ENCODE data around the gene SLCO3A1.

SLCO3A1 gene

GRCh38 chr15:91973481-91973880 is 120.0 kb downstream of the SLCO3A1 start:
- no peak for DNase-seq

DNA sequence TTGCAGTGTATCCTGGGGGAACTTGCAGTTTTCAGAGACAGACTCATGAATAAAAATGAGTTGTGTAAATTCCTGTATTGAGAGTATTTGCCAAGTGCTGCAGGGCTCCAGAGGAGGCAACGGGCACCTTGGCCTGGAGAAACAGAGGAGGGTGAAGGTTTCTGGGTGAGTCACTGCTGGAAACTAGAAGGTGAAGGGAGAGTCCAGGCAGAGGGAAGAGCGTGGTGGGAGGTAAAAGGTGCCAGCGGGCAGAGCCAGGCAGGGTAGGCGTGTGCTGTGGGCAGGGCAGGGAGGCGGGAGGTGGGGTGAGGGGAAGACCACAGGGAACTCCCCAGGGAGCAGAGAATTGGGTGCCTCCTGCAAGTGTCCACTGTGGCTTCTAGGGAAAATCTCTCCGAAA is 120.8 kb downstream of the SLCO3A1 start:
- DNase-seq = no peak

GRCh38 chr15:91975241-91975978 is 121.9 kb downstream of the SLCO3A1 start:
- no peak for DNase-seq

GRCh38 chr15:91976966-91977365 is 123.5 kb downstream of the SLCO3A1 start:
- DNase-seq = no peak

GRCh38 chr15:91980502-91981267 is 127.2 kb downstream of the SLCO3A1 start:
- DNase-seq = no peak

DNA sequence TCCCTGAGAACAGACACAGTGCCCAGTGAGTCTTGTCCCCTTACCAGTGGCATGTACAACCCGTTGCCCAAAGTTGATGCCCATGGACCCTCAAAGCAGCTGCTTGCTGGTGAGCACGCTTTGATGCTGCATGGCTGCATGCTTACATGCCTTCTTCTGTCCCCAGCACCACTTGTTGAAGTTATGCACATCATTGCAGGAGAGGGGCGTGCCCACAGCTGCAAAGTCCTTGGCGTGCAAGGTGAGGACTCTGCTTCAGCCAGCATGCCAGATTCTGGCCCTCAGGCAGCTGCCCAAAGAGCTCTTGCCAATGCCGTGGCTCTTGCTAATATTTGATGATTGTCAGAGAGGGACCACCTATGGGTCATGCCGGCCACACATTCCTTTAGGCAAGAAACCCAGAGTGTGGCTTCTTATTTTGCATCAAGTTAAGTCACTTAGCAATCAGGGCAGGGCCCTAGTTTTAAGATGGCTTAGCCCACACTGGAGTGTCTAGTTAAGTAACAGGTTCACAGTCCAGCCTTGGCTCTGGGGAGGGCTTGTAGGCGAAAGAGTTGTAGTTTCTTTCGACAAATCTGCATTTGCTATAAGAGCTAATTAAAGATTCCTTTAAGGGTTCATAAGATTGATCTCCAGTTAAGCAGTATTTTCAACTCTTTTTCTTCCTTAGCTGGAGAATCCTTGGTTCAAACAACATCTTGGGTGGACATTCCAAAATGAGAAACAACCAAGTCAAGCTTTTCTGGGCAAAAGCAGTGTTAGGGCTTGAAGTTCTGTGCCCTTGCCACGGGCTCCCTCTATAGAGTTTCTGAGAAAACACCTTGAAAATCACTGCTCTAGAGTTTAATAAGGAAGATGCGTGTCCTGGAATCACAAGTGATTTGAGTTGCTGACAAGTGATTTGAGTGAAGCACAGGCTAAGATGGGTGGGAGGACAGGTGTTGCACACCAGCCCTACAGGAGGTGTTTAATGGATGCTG is 128.6 kb downstream of the SLCO3A1 start:
- peak; percentile 21 for DNase-seq

DNA sequence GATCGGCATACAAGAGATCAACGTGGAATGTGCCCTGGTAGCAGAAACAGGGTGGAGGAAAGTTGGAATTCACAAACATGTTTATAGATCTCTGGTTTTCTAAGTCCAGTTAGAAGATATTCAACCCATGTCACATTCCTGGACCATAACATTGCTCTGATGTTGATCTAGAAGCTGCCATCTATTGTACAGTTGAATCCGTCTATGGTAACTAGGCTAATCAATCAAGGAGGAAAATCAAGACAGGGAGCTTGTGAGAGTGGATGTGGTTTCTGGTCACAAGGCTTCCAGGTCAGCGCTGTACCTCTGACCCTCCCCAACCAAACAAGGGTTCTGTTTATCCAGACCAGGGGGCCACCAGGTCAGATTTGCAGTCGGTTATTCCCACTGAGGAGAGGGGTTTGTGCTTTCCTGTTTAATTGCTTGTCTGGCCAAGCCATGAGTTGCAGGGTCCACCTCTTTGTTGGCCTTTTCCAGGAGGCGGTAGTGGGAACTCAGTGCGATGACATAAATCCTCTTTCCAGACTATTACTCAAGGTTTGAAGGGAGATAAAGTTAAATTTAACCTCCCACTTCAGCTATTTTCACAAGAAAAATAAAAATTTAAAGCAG is 130.3 kb downstream of the SLCO3A1 start:
- no peak for DNase-seq

DNA sequence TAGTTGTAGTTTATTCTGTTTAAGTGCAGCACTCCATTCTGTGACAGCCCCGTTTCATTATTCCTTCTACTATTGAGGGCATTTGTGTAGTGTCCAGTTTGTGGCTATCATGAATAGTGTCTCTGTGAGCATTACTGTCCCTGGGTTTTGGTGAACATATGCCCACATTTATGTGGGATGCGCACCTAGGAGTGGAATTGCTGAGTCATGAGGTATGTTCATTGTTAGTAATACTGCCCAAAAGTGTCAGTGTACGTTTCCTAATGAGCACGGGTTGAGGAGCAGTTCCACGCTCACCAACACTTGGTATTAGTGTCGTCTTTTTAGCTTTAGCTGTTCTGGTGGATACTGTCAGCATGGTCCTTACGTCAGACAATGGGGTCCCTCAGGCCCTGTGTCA is 131.8 kb downstream of the SLCO3A1 start:
- DNase-seq = no peak

DNA sequence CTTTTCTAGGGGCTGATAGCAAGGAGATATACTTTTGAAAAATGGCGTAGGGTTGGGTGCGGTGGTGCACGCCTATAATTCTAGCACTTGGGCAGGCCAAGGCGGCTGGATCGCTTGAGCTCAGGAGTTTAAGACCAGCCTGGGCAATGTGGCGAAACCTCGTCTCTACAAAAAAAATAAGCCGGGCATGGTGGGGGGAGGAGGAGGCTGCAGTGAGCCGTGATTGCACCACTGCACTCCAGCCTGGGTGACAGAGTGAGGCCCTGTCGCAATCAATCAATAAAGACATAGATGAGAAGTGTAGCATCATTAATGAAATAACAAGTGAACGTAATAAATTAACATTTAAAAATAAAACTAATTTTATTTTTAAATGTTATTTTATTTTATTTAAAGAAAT is 134.6 kb downstream of the SLCO3A1 start:
- DNase-seq = no peak

GRCh38 chr15:91988655-91989054 is 135.1 kb downstream of the SLCO3A1 start:
- DNase-seq = no peak

- DNase-seq = no peak
Measured at GRCh38 chr15:91989821-91990220, 136.3 kb downstream of the SLCO3A1 start.

DNA sequence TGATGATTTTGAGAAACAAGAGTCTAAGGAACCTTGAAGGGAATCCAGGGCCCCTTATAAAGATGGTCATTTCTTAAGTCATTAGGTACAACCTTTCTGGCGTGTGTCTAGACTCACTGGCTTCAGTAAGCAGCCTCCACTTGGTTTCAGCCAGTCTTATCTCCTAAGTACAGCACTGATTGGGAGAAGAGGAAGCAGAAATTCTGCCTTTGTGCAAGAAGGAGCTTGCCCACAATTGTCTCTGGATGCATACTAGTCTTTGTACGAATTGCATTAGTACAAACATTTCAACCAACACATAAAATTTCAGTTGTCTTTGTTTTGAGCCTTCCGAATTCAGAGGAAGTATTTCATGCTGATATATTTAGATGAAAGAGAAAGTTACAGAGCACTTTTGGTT is 139.4 kb downstream of the SLCO3A1 start:
- DNase-seq = no peak

DNA sequence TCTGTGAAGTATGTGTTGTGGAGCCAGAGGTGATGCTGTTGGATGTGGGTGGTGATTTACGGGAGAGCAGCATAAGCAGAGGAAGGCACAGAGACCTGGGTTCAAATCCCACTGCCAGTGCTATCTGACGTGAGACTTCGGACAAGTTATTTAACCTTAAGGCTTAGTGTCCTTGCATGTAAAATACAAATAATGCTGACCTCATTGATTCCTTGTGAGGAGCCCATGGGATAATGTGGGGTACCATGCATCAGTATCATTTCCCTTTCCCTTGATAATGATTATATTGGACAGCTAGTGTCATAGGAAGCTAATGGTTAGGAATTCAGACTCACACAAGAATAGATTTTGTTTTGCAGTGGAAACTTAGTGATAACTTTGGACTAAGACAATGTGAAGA is 141.6 kb downstream of the SLCO3A1 start:
- DNase-seq = no peak

DNA sequence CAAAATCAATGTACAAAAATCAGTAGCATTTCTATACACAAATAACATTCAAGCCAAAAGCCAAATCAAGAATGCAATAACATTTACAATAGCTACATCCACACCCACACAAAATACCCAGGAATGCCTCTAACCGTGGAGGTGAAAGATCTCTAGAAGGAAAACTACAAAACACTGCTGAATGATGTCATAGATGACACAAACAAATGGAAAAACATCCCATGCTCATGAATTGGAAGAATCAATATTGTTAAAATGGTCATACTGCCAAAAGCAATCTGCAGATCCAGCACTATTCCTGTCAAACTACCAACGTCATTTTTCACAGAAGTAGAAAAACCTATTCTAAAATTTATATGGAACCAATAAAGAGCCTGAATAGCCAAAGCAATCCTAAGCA is 143.7 kb downstream of the SLCO3A1 start:
- no peak for DNase-seq

- DNase-seq = peak; percentile 24
Measured at GRCh38 chr15:92000709-92001108, 147.2 kb downstream of the SLCO3A1 start.

DNA sequence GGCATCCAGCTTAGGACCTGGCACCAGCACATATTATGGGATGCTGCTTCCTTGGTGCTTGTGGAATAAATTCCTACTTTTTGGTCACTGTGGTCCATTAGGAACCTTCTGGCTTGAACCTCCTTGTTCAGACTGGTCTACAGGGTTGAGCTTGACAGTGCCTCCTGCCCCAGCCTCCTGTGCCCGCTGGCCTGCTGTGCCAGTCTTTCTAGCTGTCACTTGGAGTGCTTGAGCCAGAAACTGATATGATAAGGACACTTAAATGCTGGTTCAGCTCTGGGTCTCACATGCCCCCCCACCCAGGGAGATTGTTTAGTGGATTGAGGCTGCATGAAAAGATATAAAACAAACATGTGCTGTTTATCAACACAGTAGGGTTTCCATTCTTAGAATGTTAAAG is 147.8 kb downstream of the SLCO3A1 start:
- peak; percentile 82 for DNase-seq

GRCh38 chr15:92002666-92003065 is 149.2 kb downstream of the SLCO3A1 start:
- DNase-seq = no peak

DNA sequence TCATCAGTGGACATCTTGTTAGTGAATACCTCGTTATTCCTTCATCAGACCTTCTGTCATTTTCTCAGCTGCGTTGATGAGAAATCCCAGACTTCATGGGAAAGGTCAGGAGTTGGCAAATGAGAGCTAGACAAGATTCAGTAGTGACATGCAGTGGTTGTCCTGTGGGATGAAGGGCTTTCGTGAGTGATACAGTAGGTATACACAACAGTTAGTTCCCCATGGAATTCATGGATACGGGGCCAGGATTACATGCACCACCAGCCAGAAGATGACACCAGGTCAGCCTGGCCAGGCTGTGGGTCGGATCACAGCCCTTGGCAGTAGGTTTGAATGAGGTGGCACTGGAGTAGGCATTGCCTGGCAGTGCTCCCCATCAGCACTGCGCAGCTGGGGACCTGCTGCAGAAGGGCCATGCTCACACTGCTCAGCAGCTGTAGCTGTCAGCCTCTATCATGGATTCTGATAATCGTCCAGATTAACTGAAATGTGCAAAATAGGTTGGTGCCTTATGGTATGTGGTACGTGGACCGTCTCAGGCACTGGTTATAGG is 150.1 kb downstream of the SLCO3A1 start:
- no peak for DNase-seq

DNA sequence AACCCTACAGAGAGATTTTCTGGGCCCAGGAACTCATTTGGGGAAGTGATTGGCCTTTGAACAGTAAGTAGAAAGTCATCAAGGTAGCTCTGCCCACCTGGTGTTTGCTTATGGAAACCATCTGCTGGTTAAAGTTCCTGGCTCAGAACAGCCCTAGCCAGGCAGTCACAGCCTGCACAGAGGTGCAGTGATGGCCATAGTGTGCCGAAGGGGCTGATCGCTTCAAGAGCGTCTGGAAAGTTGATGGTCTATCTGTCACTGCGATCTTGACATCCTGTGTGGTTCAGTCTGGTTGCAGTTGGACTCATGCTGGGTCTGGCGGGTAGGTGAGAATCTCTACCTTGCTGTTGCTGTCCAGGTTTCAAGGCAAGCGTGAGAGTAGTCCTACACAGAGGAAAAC is 151.6 kb downstream of the SLCO3A1 start:
- DNase-seq = peak; percentile 56

GRCh38 chr15:92006186-92007028 is 152.9 kb downstream of the SLCO3A1 start:
- no peak for DNase-seq

DNA sequence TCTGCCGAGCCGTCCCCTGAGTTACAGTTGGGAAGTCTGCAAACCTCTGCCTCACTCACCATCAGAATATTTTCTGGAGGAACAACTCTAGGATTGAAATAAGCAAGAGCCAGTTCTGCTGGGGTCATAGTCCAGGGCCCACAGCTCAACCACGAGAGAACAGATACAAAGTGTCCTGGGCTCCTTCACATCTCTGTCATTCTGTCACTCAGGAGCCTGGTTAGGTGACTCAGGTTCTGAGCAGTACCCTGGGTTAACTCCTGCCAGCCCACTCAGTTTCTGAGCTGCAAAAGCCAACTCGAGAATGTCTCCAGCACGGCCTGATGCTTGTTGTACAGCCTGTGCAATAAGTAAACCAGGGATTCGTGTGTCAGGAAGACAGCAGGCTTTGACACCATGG is 155.7 kb downstream of the SLCO3A1 start:
- DNase-seq = no peak

All from NCI-H1417 treated with DMSO at 0.1 percent for 48 hours (cell line).